H1 (cell line): Measurements from ENCODE around the gene SSPN. TPM values are rescaled to one million over a fixed set of nuclear protein-coding genes. Genes with fewer than 3 reads are reported as not detected.

Experiments
- BACH1 ChIP-seq: IDR thresholded peaks from 2 replicates; pipeline ENCODE4 v1.6.1; 2012; ENCODE audit warnings: low read length, improper control_type of control experiment
- KDM5A ChIP-seq: fragments of 200-600 bp; IDR thresholded peaks from 2 replicates; pipeline ENCODE4 v1.7.1; 2012; ENCODE audit warnings: mild to moderate bottlenecking, low read length, inconsistent platforms, mixed read lengths
- MAFK ChIP-seq: IDR thresholded peaks from 2 replicates; pipeline ENCODE4 v1.6.1; 2012; ENCODE audit warnings: low read depth, mild to moderate bottlenecking, improper control_type of control experiment, low read length
- RAD21 ChIP-seq, 2 experiments: IDR thresholded peaks in 1 of 2; conservative IDR thresholded peaks in 1 of 2; 2 replicates each; pipeline ENCODE4 v1.6.1; 2011; ENCODE audit warnings: low read depth in 2 of 2, low read length in 2 of 2, improper control_type of control experiment in 1 of 2, inconsistent platforms in 1 of 2, mild to moderate bottlenecking in 1 of 2, moderate library complexity in 1 of 2
- TAF1 ChIP-seq: IDR thresholded peaks from 2 replicates; pipeline ENCODE4 v1.6.1; 2011; ENCODE audit warnings: mild to moderate bottlenecking, low read depth, low read length
- polyA plus RNA-seq, 7 experiments: library from polyadenylated mRNA; depleted of rRNA in 3 of 7; stranded (reverse) in 5 of 7; unstranded in 2 of 7; fragments of >200 nt in 5 of 7; fragments of 200-250 nt in 2 of 7; gene quantifications; 1 replicate in 5 of 7; 2 replicates in 1 of 7; 4 replicates in 1 of 7; pipeline versions ENCODE4 v1.2.1 to v1.2.3, GENCODE V29; 2011 to 2013; ENCODE audit warnings: missing spikeins in 2 of 7, mixed read lengths in 2 of 7
- total RNA-seq: library from RNA; stranded (reverse); fragmentation: NEBNext Ultra II Directional; extraction: Animal tissue kit (Norgen Biotek cat#: 25700); gene quantifications from 2 replicates; pipeline ENCODE4 v1.2.1, GENCODE V29; 2021
- TF ChIP-seq, protein P1 (sequence below): IDR thresholded peaks from 2 replicates; pipeline ENCODE4 v1.6.1; 2012; ENCODE audit warnings: inconsistent platforms

SSPN gene
- total and polyA plus RNA-seq, 2 of the 8 experiments (the other 6 are each of a cell fraction or from before 2014, with no cell fraction given) = 0.86 to 1.8 TPM

DNA sequence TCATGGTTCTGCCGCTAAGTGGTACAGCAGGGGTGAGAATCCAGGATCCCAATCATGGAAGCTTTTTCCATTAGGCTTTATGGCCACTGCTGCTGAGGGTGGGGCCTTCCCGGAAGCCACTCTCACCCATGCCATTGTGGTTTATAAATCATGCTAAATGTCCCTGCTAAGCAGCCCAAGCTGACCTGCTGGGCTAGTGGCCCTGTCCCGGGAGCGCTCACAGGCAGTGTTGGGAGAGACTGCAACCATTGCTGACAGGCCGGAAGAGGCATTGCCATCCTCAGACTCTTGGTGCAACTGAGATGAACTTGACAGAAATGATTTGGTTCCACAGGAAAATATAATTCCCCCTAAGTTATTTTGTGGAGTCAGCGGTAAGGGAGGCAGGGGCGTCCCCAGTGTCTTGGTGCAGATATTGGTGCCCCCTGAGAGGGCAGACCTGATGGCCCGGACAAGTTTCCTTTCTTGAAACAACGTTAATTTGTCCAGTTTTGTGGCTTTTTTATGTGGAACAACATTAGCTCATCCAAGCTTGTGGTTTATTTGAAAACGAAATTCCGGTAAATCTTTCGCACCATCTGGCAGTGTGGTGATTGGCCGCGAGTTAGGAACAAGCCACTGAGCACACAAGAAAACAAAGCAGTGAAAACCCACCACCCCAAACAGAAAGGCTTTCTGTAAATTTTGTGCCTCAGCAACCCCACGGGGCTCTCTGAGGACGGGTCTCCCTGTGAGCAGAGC lies 82.3 kb downstream of the SSPN start (continued):
- TF ChIP-seq RAD21 (IDR thresholded peaks at IDR 0.05 in 1 of 2, conservative IDR thresholded peaks at IDR 0.05 in 1 of 2; ENCODE audit: low read depth in 2 of 2, low read length in 2 of 2) (no peak), TAF1 (no peak), KDM5A (no peak), BACH1 (no peak), MAFK (no peak)
- TF ChIP-seq, protein P1, sequence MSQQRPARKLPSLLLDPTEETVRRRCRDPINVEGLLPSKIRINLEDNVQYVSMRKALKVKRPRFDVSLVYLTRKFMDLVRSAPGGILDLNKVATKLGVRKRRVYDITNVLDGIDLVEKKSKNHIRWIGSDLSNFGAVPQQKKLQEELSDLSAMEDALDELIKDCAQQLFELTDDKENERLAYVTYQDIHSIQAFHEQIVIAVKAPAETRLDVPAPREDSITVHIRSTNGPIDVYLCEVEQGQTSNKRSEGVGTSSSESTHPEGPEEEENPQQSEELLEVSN = no peak
